Left renal cortex interstitium (tissue), 4 donors: ENCODE data around the gene PCDH1. TPM values are rescaled to one million over a fixed set of nuclear protein-coding genes. Genes with fewer than 3 reads are reported as not detected.
"Not testable (repeated sequence)": the region's sequence is repeated elsewhere in the genome, so short reads cannot be mapped to it uniquely, and the experiment has no call there.

Experiments used
- DNase-seq, 4 donors: peaks; one replicate each; pipeline ENCODE4 v3.0.0-alpha.2; 2013; ENCODE audit warnings: low read depth in 4 of 4, low spot score in 2 of 4, missing footprints in 1 of 4
- polyA plus RNA-seq, 4 donors: library from polyadenylated mRNA; unstranded; fragments of 120-200 nt; gene quantifications; one replicate each; pipeline ENCODE4 v1.2.1, GENCODE V29; 2013; ENCODE audit not compliant: insufficient read length in 4 of 4

PCDH1 gene
- 10 to 100 TPM; 19.7 to 29.1 (median 26.9) TPM for polyA plus RNA-seq

GRCh38 chr5:141878186-141878710 lies at the start of gene PCDH1:
PCDH1 (minus strand) TSS chr5:141878410; CDS start chr5:141878262, 148 bp downstream.
- DNase-seq = no peak

GRCh38 chr5:141926434-141926833 lies 48.2 kb upstream of the PCDH1 start:
- DNase-seq = no peak

GRCh38 chr5:141923448-141924313 lies 45.5 kb upstream of the PCDH1 start, which contains the start of gene DELE1:
DELE1 (plus strand) TSS chr5:141923871; CDS start chr5:141923942, 71 bp downstream.
- DNase-seq = peak; percentile 82 to 94 (median 90)

GRCh38 chr5:141922827-141923447 lies 44.7 kb upstream of the PCDH1 start:
- not testable (repeated sequence) for DNase-seq

- no peak for DNase-seq
Measured at GRCh38 chr5:141920771-141921170, 42.6 kb upstream of the PCDH1 start.

- no peak for DNase-seq
Measured at GRCh38 chr5:141919218-141920119, 41.3 kb upstream of the PCDH1 start.

GRCh38 chr5:141917760-141918159 lies 39.5 kb upstream of the PCDH1 start:
- no peak for DNase-seq

- no peak for DNase-seq
Measured at GRCh38 chr5:141916522-141916921, 38.3 kb upstream of the PCDH1 start.

- DNase-seq = no peak
Measured at GRCh38 chr5:141915881-141916336, 37.7 kb upstream of the PCDH1 start.

- DNase-seq = no peak
Measured at GRCh38 chr5:141914797-141915196, 36.6 kb upstream of the PCDH1 start.

GRCh38 chr5:141914199-141914743 lies 36.1 kb upstream of the PCDH1 start:
- peak in 1 of 4 donors; percentile 34 for DNase-seq

- DNase-seq = peak in 2 of 4 donors; percentile 21 to 28
Measured at GRCh38 chr5:141913560-141914198, 35.5 kb upstream of the PCDH1 start.

- DNase-seq = no peak
Measured at GRCh38 chr5:141910271-141910673, 32.1 kb upstream of the PCDH1 start.

GRCh38 chr5:141909212-141909611 lies 31.0 kb upstream of the PCDH1 start:
- no peak for DNase-seq

- DNase-seq = no peak
Measured at GRCh38 chr5:141908796-141909195, 30.6 kb upstream of the PCDH1 start.

- no peak for DNase-seq
Measured at GRCh38 chr5:141906972-141907371, 28.8 kb upstream of the PCDH1 start.

GRCh38 chr5:141906517-141906916 lies 28.3 kb upstream of the PCDH1 start:
- DNase-seq = no peak

- no peak for DNase-seq
Measured at GRCh38 chr5:141904551-141904950, 26.3 kb upstream of the PCDH1 start.

- no peak for DNase-seq
Measured at GRCh38 chr5:141903261-141903660, 25.1 kb upstream of the PCDH1 start.
